H7 (cell line): ENCODE data around the gene GRPEL2. TPM values are rescaled to one million over a fixed set of nuclear protein-coding genes. Genes with fewer than 3 reads are reported as not detected.

Experiments
- DNase-seq: peaks from one replicate; pipeline ENCODE4 v3.0.0; 2012
- H3K27me3 ChIP-seq: 2 replicates; pipeline ENCODE4 v1.6.0; 2011; ENCODE audit warnings: mild to moderate bottlenecking, low read length; ENCODE audit not compliant: control insufficient read depth, insufficient read depth
- H3K36me3 ChIP-seq: replicated peaks from 2 replicates; pipeline ENCODE4 v1.5.1; 2011; ENCODE audit warnings: low read length; ENCODE audit not compliant: control insufficient read depth, insufficient read depth
- H3K4me3 ChIP-seq: 2 replicates; pipeline ENCODE4 v1.5.1; 2011; ENCODE audit warnings: low read depth, mild to moderate bottlenecking, control low read depth, low read length, moderate library complexity; ENCODE audit not compliant: insufficient read depth
- total RNA-seq: library from RNA; depleted of rRNA; stranded (reverse); fragments of >200 nt; shearing (Covaris generic); gene quantifications from 2 replicates; pipeline ENCODE4 v1.2.3, GENCODE V29; 2014

Gene GRPEL2
- total RNA-seq, 1 experiment from 2014 or later: 37.0 TPM

- DNase-seq: no peak
- H3K36me3 ChIP-seq: no peaks in the 10 kb centered on the region; the same call in 1 of the 2 replicates
- H3K4me3 ChIP-seq: peak overlapping the region; percentile 68
- H3K27me3 ChIP-seq: peaks cover 8% of the 10 kb centered on the region; the same call in 1 of the 2 replicates
Measured at GRCh38 chr5:149358294-149358651, 13.0 kb downstream of the GRPEL2 start.

GRCh38 chr5:149358868-149359495 lies 13.7 kb downstream of the GRPEL2 start:
- DNase-seq: no peak
- Histone ChIP-seq H3K4me3 (no peak overlapping the region), H3K36me3 (no peaks in the 10 kb centered on the region; the same call in 1 of the 2 replicates), H3K27me3 (peaks cover 8% of the 10 kb centered on the region; the same call in 1 of the 2 replicates)

DNA sequence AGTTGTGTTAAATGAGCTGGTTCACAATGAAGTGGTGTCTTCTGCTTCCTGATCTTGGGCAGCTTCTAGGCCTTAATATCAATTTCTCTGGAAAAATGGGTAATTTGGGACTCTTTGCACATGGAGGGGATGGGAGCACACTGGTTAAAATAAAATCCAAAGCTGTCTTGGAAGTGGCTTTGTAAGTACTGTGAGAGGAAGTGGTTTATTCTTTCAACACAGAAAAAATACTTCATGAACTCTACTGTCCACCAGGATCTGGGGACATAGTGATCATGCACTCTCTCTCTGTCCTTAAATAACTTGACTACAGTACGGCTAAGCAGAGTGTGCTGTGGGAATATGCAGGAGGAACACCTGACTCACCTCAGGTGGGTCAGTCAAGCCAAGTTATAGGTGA lies 15.0 kb downstream of the GRPEL2 start:
- no peak for DNase-seq
- Histone ChIP-seq H3K27me3 (peaks cover 8% of the 10 kb centered on the region; the same call in 1 of the 2 replicates), H3K36me3 (no peaks in the 10 kb centered on the region; the same call in 1 of the 2 replicates), H3K4me3 (no peak overlapping the region)

GRCh38 chr5:149362541-149362940 lies 17.2 kb downstream of the GRPEL2 start:
- H3K27me3 ChIP-seq: peaks cover 8% of the 10 kb centered on the region; the same call in 1 of the 2 replicates
- no peaks in the 10 kb centered on the region for H3K36me3 ChIP-seq
- H3K4me3 ChIP-seq: no peak overlapping the region
- no peak for DNase-seq

DNA sequence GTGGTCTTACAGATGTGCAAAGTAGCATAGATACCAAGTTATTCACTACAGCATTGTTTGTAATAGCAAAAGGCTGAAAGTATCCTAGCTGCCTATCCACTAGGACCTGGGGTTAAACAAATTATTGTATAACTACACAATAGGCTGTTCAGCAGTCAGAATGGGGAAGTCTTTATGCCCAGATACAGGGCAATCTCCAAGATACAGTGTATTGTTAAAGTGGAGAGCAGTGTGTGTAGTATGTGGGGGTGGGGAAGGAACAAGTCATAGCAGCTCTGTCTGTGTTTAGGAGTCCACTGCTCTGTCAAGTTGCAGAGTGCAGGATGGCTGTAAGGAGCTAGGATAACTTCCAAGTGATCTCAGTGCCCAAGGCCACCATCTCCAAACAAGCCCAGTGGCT lies 18.1 kb downstream of the GRPEL2 start:
- Histone ChIP-seq H3K4me3 (no peak overlapping the region), H3K27me3 (peaks cover 5% of the 10 kb centered on the region; the same call in 1 of the 2 replicates), H3K36me3 (no peaks in the 10 kb centered on the region)
- no peak for DNase-seq

GRCh38 chr5:149363936-149364335 lies 18.6 kb downstream of the GRPEL2 start:
- Histone ChIP-seq H3K27me3 (peaks cover 1% of the 10 kb centered on the region; the same call in 1 of the 2 replicates), H3K4me3 (no peak overlapping the region), H3K36me3 (no peaks in the 10 kb centered on the region)
- DNase-seq: no peak

GRCh38 chr5:149364719-149365118 lies 19.4 kb downstream of the GRPEL2 start:
- no peak overlapping the region for H3K4me3 ChIP-seq
- no peaks in the 10 kb centered on the region for H3K36me3 ChIP-seq
- no peak for DNase-seq
- H3K27me3 ChIP-seq: no peaks in the 10 kb centered on the region

- no peak overlapping the region for H3K4me3 ChIP-seq
- H3K36me3 ChIP-seq: no peaks in the 10 kb centered on the region
- DNase-seq: no peak
- H3K27me3 ChIP-seq: no peaks in the 10 kb centered on the region
Measured at GRCh38 chr5:149365418-149365817, 20.1 kb downstream of the GRPEL2 start.

DNA sequence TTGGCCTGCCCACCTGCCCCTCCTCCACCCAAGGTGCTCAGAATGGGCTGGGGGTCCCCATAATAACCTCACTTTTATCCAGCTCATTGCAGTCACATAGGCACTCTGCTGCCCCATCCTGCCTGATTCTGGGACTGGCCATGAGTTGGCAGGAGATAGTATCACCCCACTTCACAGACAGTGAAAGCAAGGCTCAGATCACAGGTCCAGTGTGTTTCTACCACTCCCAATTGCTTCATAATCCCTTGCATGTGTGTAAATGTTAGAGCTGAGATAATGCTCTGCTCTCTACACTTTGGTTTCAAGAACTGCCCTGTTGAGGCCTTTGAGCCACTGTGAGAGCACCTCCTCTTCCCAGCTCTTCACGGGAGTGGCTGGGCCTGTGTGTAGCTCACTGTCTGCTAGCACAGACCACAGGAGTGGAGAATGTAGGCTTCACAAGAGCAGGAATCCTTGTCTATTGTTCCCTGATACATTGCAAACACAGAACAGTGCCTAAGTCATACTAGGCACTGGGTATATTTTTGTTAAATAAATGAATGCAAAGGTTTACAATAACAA lies 20.9 kb downstream of the GRPEL2 start:
- DNase-seq: no peak
- no peaks in the 10 kb centered on the region for H3K27me3 ChIP-seq
- no peak overlapping the region for H3K4me3 ChIP-seq
- H3K36me3 ChIP-seq: no peaks in the 10 kb centered on the region

DNA sequence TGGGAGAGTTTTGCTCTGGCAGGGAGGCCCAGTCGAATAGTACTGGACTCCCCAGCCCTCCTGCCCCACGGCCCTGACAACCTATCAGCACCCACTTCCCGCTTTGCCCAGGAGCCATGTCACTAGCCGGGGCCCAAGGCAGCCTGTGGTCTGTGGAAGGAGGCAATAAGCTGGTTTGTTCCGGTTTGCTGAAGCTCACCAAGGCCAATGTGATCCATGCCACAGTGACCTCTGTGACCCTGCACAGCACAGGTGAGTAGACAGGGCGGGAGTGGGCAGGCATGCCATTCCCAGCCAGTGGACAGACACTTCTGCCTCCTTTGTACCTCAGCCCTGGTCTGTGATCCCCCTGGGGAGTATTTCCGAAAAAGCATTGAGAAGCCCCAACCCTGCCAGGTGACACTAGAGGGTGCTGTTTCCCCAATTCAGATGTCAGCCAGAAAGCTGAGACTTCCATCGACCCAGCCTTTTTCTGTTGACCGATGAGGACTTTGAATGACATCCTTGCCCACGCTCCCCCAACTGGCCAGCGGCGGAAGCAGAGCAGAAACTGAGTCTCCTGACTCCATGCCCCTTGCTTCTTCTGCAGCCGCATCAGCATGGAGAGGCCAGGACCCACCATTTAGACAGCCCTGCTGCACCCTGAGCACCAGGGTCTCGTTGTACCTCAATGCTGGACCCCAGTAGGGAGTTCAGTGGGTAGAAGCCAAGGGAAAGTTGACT lies 22.1 kb downstream of the GRPEL2 start:
- peak; percentile 94 for DNase-seq
- Histone ChIP-seq H3K27me3 (no peaks in the 10 kb centered on the region), H3K36me3 (no peaks in the 10 kb centered on the region), H3K4me3 (no peak overlapping the region)

- Histone ChIP-seq H3K36me3 (no peaks in the 10 kb centered on the region), H3K27me3 (no peaks in the 10 kb centered on the region), H3K4me3 (no peak overlapping the region)
- DNase-seq: no peak
Measured at GRCh38 chr5:149367972-149368645, 22.8 kb downstream of the GRPEL2 start.

DNA sequence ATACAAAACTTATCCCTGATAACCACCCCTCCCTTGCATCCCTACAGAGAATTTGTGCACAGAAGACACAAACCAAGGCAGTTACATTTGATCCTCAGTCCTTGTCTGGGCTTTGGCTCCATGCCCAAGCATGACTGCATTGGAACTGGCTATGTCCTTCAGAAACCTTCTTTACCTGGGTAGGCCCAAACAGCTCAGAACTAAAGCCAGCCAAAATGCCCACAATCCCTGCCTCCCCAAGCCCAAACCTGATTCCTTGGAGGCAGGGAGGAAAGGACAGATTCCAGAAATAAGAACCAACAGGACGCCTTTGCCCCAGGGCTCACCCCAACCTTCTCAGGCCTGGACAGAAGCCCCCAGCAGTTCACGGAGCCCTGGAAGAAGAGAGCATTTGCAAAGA lies 25.6 kb downstream of the GRPEL2 start:
- no peak overlapping the region for H3K4me3 ChIP-seq
- no peaks in the 10 kb centered on the region for H3K27me3 ChIP-seq
- DNase-seq: no peak
- H3K36me3 ChIP-seq: no peaks in the 10 kb centered on the region

- Histone ChIP-seq H3K27me3 (no peaks in the 10 kb centered on the region), H3K4me3 (no peak overlapping the region), H3K36me3 (no peaks in the 10 kb centered on the region)
- DNase-seq: peak; percentile 92
Measured at GRCh38 chr5:149371296-149371962, 26.1 kb downstream of the GRPEL2 start.

DNA sequence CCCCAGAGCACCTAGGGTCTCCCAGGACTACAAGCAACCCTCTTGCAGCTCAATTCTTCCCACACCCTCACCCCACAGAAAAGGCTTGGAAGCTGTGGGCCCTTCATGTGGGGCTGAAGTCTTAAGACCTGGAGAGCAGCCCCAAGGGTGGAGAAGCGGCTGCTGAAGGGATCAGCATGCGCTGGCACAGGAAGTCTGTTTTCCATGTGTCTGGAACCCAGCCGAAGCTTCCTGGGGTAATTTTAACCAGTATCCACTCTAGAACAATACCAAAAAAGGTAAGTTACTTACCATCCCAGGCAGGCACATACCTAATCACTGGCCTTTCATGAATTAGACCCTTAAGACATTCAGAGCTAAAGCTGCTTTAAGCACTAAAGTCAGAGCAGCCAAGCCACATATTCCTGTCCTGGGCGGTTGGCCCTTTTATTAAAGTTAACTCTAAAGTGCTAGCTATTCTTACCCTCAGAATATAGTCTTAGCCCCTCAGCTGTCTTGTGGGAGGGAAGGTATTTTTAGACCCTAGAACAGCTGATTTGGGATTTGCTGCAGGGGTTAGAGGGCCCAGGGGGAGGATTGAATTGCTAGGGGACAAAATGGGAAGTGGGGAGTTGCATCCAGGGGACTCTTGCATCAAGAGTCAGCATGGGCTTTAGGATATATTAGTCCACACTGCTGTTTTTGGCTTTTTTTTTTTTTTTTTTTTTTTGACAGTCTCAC lies 26.9 kb downstream of the GRPEL2 start:
- no peak for DNase-seq
- Histone ChIP-seq H3K27me3 (no peaks in the 10 kb centered on the region), H3K36me3 (no peaks in the 10 kb centered on the region), H3K4me3 (no peak overlapping the region)
